GM13977 (cell line): ENCODE results near the gene EXOSC10.

Experiments
- DNase-seq: peaks from one replicate; pipeline ENCODE4 v3.0.0; 2012; ENCODE audit warnings: low spot score
- in situ Hi-C: fragments of 300-500 bp; cut with MboI; formaldehyde crosslinking; loops from one replicate; pipeline ENCODE4 v1.12.0; 2022; ENCODE audit warnings: low sequenced_read_pairs, low pct_unique_long_range_greater_than_20kb, mixed read lengths, inconsistent platforms; ENCODE audit not compliant: unreplicated experiment
- TF ChIP-seq, protein P1 (sequence below): IDR thresholded peaks from 2 replicates; pipeline ENCODE4 v1.5.1; 2012; ENCODE audit warnings: mild to moderate bottlenecking, control low read depth; ENCODE audit not compliant: insufficient read depth; ENCODE audit errors: extremely low read depth, missing control alignments

EXOSC10 gene

DNA sequence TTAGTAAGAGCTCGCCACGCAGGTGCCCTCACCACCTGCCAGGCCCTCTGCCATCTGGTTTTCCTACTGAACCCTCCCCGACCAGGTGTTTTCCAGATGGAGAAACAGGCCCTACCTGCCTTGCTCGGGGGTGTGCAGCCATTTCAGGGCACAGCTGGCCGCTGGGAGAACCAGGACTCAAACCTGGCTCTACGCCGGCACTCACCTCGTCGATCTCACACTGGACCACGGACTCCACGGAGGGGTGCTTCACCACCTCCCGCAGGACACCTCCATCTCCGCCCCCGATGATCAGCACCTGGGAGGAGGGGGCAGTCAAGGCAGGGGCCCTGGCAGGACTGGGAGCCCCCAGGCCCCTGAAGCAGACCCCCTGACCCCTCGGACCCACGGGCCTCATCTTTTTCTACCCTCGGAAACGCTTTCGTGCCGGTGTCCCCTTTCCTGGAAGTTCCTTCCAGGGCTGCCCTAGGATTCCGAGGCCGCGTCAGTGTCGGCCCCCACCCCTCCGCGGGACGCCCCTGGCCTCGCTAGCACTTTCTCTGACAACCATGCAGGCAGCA is 41.0 kb downstream of the EXOSC10 start:
- DNase-seq, result no peak
- in situ Hi-C loops, result no loop called here
- TF ChIP-seq, protein P1, sequence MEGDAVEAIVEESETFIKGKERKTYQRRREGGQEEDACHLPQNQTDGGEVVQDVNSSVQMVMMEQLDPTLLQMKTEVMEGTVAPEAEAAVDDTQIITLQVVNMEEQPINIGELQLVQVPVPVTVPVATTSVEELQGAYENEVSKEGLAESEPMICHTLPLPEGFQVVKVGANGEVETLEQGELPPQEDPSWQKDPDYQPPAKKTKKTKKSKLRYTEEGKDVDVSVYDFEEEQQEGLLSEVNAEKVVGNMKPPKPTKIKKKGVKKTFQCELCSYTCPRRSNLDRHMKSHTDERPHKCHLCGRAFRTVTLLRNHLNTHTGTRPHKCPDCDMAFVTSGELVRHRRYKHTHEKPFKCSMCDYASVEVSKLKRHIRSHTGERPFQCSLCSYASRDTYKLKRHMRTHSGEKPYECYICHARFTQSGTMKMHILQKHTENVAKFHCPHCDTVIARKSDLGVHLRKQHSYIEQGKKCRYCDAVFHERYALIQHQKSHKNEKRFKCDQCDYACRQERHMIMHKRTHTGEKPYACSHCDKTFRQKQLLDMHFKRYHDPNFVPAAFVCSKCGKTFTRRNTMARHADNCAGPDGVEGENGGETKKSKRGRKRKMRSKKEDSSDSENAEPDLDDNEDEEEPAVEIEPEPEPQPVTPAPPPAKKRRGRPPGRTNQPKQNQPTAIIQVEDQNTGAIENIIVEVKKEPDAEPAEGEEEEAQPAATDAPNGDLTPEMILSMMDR, result no peak

- in situ Hi-C loops, result no loop called here
- TF ChIP-seq, protein P1, result no peak
- no peak for DNase-seq
These were observed 41.6 kb downstream of the EXOSC10 start for GRCh38 chr1:11058026-11058425.

GRCh38 chr1:11057477-11057876 is 42.2 kb downstream of the EXOSC10 start:
- in situ Hi-C loops, result no loop called here
- TF ChIP-seq, protein P1, result no peak
- DNase-seq, result no peak

DNA sequence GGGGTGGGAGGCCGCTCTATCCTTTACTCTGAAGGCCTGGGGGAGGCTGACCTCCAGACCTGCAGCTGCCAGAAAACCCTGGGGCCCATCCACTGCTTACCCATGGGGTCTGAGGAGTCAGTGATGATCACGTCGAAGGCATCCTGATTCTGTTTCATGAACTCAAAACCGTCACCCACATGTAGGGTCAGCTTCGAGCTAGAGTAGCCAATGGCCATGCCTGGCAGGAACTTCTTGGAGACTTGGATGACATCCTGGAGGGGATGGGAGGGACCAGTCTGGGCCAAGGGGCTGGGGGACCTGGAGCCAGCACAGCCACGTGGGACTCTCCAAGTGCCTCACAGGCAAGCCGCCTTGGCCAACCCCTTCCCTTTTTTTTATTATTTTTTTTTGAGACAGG is 43.2 kb downstream of the EXOSC10 start:
- TF ChIP-seq, protein P1, result no peak
- in situ Hi-C loops, result no loop called here
- no peak for DNase-seq

DNA sequence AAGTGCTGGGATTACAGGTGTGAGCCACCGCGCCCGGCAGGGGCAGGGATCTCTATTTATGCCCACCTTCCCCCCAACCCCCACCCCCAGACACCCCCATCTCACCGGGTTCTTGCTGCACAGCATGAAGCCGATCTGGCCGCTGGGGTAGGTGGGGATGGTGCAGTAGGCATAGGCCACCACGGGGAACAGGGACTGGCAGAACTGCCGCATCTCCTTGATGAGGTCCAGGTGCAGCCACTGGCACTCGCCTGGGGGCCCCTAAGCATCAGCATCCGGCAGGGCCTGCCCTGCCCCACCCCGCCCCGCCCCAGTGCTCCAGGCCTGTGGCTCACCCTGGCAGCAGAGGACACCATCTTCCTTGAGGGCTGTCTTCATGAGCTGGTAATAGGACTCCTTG is 44.0 kb downstream of the EXOSC10 start:
- TF ChIP-seq, protein P1, result no peak
- no peak for DNase-seq
- in situ Hi-C loops, result no loop called here

DNA sequence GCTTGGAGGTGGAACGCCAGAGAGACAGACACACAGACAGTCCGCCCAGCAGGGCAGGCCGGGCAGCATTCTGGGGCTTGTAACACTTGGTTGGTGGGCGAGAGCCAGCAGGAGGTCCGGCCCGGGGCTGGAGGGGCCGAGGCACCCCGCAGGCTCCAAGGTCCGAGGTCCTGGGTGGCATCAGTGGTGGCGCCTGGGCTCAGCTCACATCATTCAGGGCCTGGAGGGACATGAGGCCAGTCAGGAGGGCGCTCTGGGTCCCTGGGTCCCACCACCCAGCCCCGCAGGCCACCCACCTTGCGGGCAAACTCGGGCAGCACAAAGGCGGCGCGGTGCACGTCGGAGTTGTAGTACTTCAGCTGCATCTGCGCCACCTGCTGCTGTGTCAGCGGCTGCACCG is 45.0 kb downstream of the EXOSC10 start:
- DNase-seq, result no peak
- TF ChIP-seq, protein P1, result no peak
- in situ Hi-C loops, result no loop called here

DNA sequence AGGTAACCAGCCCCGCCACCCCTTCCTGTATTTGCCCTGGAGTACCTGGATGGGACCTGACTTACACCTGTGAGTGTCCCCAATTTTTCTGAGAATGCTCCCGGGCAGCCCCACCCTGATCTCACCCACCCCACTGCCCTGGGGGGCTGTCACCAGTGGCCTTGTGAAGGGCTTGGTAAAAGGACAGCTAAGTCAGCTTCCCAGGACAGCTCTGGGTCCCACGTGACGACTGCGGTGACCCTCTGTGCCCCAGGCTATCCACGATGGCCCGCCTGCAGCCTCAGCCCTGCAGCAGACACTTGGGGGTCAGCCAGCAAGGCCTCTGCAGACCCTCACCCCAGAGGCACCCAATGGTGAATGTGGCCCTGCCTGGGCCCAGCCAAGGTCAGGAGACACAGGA is 45.5 kb downstream of the EXOSC10 start:
- no peak for DNase-seq
- TF ChIP-seq, protein P1, result no peak
- in situ Hi-C loops, result no loop called here
